NCI-H748 (cell line): ENCODE measurements around the gene TMEM255B.
"Not testable (repeated sequence)": the region's sequence is repeated elsewhere in the genome, so short reads cannot be mapped to it uniquely, and the experiment has no call there.

Source experiments
- DNase-seq: peaks from one replicate; lab custom pipeline; 2025; ENCODE audit not compliant: unreplicated experiment; lab: John Stamatoyannopoulos, UW

TMEM255B gene

GRCh38 chr13:113815151-113816058 lies 56.4 kb downstream of the TMEM255B start:
- DNase-seq: no peak

GRCh38 chr13:113816254-113816929 lies 57.4 kb downstream of the TMEM255B start:
- no peak for DNase-seq

DNA sequence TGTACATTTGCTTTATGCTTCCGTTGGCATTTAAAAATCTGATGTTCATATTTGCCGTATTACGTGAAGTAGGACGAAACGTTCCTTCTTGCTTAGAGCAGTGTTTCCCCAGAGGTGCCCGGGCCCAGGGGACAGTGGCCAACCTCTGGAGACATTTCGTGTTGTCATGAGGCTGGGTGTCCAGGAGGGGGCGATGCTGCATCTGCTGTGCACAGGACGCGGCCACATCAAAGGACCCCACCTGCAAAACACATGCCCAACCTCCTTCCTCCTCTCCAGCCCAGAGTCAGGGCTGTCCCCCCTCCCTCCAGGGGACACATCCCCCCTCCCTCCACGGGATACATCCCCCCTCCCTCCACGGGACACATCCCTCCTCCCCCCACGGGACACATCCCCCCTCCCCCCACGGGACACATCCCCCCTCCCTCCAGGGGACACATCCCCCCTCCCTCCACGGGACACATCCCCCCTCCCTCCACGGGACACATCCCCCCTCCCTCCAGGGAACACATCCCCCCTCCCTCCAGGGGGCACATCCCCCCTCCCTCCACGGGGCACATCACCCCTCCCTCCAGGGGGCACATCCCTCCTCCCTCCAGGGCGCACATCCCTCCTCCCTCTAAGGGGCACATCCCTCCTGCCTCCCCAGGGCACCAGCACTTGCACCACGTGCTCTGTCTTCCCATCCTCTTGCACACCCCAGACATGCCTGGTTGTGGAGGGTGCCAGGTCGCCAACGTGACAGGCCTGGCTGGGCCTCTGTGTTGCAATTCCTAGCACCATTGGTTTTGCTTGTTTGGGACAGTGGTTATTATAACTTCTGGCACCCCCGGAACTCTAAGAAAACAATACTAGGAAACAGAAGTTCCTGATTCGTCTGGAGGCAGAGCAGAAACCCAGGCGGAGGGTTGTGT lies 58.2 kb downstream of the TMEM255B start:
- DNase-seq: peak; percentile 86

DNA sequence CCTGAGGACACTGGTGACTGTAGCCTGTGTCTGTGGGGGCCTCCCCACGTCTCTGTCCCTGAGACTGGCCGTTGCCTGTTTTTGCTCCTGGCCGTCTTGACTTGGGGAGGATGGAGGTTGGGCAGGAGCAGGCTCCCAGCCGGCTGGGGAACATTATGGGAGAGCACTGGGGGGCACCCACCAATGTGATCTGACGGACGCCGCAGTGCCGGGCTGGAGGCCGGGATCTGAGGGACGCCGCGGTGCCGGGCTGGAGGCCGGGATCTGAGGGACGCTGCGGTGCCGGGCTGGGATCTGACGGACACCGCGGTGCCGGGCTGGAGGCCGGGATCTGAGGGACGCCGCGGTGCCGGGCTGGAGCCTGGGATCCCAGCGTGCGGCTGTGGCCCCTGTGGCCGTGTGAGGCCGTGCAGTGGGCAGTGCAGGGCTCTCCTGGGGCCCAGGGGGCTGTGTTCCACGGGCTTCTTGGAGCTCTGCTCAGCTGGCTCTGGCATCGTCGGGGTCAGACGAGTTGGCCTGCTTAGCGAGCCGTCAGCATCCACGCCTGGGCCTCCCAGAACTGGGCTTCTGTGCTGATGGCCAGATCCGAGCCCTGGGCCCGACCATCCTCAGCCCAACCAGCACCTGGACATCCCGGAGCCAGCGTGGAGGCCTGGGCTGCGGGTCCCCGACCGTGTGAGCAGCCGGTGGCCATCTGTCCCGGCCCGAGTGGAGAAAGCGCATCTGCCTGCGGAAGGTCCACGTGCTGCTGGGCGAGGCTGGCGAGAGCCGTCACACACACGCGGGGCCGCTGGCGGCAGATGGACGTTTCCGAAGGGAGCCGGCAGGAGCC lies 59.0 kb downstream of the TMEM255B start:
- no peak for DNase-seq

DNA sequence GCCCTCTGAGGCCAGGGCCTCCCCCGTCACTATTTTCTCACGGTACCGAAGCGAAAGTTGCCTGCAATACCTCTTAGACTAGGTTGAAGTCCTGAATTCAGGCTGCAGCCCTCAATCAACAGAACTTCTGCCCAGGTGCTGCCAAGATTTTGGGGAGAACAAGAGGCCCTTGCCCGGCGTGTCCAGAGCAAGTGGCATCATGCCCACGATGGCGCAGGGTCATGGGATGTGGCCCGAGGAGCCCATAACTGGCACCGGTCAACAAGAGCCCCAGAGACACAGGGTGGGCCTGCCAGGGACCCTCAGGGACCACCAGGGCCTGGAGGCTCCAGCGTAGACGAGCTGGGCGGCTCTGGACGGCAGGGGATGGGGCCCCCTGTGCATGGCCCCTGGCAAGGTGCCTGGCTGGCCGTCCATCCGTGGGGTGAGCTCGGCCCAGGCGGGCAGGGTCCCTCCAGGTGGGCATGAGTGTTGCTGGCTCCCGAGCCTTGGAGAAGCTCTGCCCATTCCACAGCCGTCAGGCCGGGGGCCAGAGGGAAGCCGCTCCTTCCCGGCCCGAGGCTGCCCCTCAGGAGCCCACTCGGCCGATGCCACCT lies 59.8 kb downstream of the TMEM255B start:
- no peak for DNase-seq

DNA sequence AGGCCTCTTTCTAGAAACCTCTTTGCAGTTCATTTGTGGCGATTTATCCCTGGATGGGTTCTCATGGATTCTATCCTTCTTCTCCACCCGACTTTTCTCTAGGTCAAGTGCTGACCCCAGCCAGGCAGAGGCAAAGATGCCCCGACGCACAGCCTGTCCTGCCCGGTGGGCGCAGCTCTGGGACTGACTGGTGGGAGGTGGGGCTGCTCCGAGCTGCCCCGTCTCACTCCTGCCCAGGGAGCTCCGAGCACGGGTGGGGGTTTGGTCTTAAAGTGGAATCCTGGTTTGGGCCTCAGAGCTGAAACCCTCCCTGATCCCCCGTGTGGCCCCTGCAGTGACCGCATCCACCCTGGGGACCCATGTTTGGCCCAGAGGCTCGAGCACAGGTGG lies 60.3 kb downstream of the TMEM255B start:
- no peak for DNase-seq

- no peak for DNase-seq
These were observed 61.0 kb downstream of the TMEM255B start for GRCh38 chr13:113819731-113820715.

- peak; percentile 24 for DNase-seq
These were observed 62.0 kb downstream of the TMEM255B start for GRCh38 chr13:113820813-113821651.

DNA sequence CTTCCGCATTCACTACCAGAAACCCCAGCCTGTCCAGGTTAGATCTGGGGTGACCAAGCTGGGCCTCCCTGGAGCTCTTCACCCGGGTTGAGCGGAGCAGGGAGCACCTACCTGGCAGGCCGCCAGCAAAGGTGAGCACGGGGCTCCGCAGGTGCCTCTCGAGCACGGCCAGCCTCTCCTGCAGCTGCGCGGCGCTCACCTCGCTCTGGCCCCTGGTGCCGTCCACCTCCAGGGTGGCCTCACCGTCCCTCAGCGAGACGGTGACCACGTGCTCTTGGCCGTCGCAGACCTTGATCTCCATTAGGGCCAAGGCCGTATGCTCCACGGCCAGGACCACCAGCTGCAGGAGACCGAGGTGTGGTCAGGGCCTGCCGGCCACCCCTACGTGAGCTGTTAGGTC lies 62.8 kb downstream of the TMEM255B start:
- no peak for DNase-seq

GRCh38 chr13:113822266-113822665 lies 63.2 kb downstream of the TMEM255B start:
- no peak for DNase-seq

GRCh38 chr13:113822956-113823744 lies 64.1 kb downstream of the TMEM255B start:
- DNase-seq: no peak

DNA sequence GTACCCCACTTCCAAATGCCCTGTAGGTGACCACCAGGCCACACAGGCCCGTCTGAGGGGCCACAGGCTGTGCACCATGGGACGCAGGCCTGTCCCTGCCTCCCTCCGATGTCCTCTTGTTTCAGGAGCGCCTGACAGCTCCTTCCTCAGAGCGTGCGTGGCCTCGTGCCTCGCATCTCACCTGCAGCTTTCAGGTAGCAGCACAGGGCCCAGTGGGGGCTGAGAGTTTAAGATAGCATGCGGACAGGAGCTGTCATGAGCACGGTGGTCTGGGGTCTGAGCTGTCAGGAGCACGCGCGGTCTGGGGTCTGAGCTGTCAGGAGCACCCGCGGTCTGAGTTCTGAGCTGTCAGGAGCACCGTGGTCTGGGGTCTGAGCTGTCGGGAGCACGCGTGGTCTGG lies 64.7 kb downstream of the TMEM255B start:
- DNase-seq: no peak

GRCh38 chr13:113825841-113826240 lies 66.8 kb downstream of the TMEM255B start:
- no peak for DNase-seq

GRCh38 chr13:113826446-113826845 lies 67.4 kb downstream of the TMEM255B start:
- DNase-seq: not testable (repeated sequence)

DNA sequence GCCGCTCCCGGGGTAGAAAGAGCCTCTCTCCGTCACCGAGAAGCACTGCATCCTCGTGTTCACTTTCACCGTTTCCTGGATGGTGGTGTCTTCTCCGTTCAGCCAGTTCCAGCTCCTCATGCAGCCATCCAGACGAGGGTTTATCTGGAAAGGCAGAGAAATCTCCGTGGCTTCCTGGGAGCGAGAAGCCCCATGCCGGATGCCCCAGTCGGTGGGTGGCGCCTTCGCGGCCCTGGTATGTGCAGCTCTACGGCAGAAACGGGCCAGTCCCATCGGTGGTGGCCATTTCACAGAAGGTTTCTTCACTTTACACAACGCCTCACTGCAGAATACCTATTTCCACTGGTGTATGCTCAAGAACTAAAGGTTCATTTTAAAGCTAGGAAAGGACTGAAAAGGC lies 68.0 kb downstream of the TMEM255B start:
- no peak for DNase-seq

GRCh38 chr13:113828282-113828825 lies 69.3 kb downstream of the TMEM255B start:
- DNase-seq: no peak

DNA sequence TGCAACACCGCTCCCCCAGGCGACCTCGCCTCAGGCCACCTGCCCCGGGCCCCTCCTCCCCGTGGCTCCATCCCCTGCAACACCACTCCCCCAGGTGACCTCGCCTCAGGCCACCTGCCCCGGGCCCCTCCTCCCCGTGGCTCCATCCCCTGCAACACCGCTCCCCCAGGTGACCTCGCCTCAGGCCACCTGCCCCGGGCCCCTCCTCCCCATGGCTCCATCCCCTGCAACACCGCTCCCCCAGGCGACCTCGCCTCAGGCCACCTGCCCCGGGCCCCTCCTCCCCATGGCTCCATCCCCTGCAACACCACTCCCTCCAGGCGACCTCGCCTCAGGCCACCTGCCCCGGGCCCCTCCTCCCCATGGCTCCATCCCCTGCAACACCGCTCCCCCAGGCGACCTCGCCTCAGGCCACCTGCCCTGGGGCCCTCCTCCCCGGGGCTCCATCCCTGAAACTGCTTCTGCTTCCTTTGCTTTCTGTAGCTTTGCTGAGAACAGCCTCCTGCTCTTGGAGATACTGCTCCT lies 71.5 kb downstream of the TMEM255B start:
- DNase-seq: not testable (repeated sequence)
